HG02970 (cell line): Measurements from ENCODE around the gene GALNTL6.

ENCODE experiments used
- ATAC-seq: cut with Tn5 transposase; IDR thresholded peaks from one replicate; pipeline ENCODE4 v1.9.1; 2021; ENCODE audit warnings: mild to moderate bottlenecking, moderate library complexity, moderate number of reproducible peaks; ENCODE audit not compliant: unreplicated experiment, low FRiP score

GALNTL6 gene

GRCh38 chr4:172173206-172173605 lies 360.0 kb downstream of the GALNTL6 start:
- no peak for ATAC-seq

GRCh38 chr4:172177382-172177781 lies 364.2 kb downstream of the GALNTL6 start:
- no peak for ATAC-seq

- ATAC-seq = no peak
These were observed 375.2 kb downstream of the GALNTL6 start for GRCh38 chr4:172188248-172188988.

- no peak for ATAC-seq
These were observed 389.4 kb downstream of the GALNTL6 start for GRCh38 chr4:172202480-172203076.

GRCh38 chr4:172207258-172207657 lies 394.1 kb downstream of the GALNTL6 start:
- ATAC-seq = no peak

- no peak for ATAC-seq
These were observed 394.7 kb downstream of the GALNTL6 start for GRCh38 chr4:172207886-172208285.

- no peak for ATAC-seq
These were observed 407.5 kb downstream of the GALNTL6 start for GRCh38 chr4:172220679-172221078.

GRCh38 chr4:172225457-172225856 lies 412.3 kb downstream of the GALNTL6 start:
- no peak for ATAC-seq

GRCh38 chr4:172232966-172233365 lies 419.8 kb downstream of the GALNTL6 start:
- ATAC-seq = no peak

GRCh38 chr4:172243551-172243950 lies 430.3 kb downstream of the GALNTL6 start:
- ATAC-seq = no peak

- no peak for ATAC-seq
These were observed 432.3 kb downstream of the GALNTL6 start for GRCh38 chr4:172245516-172245915.

GRCh38 chr4:172253409-172253808 lies 440.2 kb downstream of the GALNTL6 start:
- ATAC-seq = no peak

GRCh38 chr4:172256820-172257219 lies 443.6 kb downstream of the GALNTL6 start:
- no peak for ATAC-seq

GRCh38 chr4:172270397-172270796 lies 457.2 kb downstream of the GALNTL6 start:
- ATAC-seq = no peak

- no peak for ATAC-seq
These were observed 473.9 kb downstream of the GALNTL6 start for GRCh38 chr4:172287117-172287516.

GRCh38 chr4:172305698-172306097 lies 492.5 kb downstream of the GALNTL6 start:
- ATAC-seq = no peak

- no peak for ATAC-seq
These were observed 494.9 kb downstream of the GALNTL6 start for GRCh38 chr4:172308078-172308477.

GRCh38 chr4:172311682-172312081 lies 498.5 kb downstream of the GALNTL6 start:
- no peak for ATAC-seq

GRCh38 chr4:172323288-172323687 lies 510.1 kb downstream of the GALNTL6 start:
- ATAC-seq = no peak

GRCh38 chr4:172344308-172344938 lies 531.2 kb downstream of the GALNTL6 start:
- ATAC-seq = no peak

GRCh38 chr4:172348426-172348825 lies 535.2 kb downstream of the GALNTL6 start:
- ATAC-seq = no peak

GRCh38 chr4:172352356-172352755 lies 539.2 kb downstream of the GALNTL6 start:
- ATAC-seq = no peak
